GM19023 (cell line): ENCODE results near the gene PIGU.
"Not testable (repeated sequence)": the region's sequence is repeated elsewhere in the genome, so short reads cannot be mapped to it uniquely, and the experiment has no call there.

Experiments used
- ATAC-seq: cut with Tn5 transposase; IDR thresholded peaks from one replicate; pipeline ENCODE4 v1.9.1; 2021; ENCODE audit warnings: mild to moderate bottlenecking, moderate library complexity; ENCODE audit not compliant: unreplicated experiment

Gene PIGU

DNA sequence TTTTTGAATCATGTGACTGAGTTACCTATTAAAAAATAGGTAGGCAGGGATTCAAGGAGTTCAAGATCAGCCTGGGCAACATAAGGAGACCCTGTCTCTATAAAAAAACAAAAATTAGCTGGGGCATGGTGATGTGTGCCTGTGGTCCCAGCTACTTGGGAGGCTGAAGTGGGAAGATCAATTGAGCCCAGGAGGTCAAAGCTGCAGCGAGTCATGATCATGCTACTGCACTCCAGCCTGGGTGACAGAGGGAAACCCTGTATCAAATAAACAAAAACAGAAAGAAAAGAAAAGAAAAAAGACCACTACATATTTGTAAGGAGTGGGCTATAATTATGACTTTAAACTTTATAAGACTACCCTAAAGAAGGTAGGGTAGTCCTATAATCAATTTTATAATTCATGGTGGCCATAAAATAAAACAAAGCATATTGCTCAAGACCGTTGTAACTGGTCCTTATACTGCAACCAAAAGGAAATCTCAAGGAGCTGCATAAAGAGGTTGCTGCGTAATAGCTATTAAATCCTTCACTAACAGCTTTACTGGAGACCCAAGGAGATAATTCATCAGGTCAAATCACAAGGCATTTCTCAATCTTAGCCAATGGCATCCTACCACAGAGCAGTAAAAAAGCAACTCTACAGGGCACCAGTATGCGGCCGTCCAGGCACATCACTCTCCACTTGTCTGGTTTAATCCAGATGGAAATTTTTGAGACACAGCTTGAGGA lies 13.5 kb downstream of the PIGU start:
- no peak for ATAC-seq

DNA sequence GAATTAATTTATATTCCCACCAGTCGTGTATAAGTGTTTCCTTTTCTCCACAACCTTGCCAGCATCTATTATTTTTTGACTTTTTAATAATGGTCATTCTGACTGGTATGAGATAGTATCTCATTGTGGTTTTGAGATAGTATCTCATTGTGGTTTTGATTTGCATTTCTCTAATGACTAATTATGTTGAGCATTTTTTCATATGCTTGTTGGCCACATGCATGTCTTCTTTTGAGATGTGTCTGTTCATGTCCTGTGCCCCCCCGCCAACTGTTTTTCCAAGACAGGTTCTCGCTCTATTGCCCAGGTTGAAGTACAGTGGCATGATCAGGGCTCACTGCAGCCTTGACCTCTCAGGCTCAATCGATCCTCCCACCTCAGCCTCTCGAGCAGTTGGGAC lies 15.1 kb downstream of the PIGU start:
- ATAC-seq, result not testable (repeated sequence)

DNA sequence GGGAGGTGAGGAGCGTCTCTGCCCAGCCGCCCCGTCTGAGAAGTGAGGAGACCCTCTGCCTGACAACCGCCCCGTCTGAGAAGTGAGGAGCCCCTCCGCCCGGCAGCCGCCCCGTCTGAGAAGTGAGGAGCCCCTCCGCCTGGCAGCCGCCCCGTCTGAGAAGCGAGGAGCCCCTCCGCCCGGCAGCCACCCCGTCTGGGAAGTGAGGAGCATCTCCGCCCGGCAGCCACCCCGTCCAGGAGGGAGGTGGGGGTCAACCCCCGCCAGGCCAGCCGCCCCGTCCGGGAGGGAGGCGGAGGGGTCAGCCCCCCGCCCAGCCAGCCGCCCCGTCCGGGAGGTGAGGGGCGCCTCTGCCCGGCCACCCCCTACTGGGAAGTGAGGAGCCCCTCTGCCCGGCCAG lies 18.2 kb downstream of the PIGU start:
- not testable (repeated sequence) for ATAC-seq

DNA sequence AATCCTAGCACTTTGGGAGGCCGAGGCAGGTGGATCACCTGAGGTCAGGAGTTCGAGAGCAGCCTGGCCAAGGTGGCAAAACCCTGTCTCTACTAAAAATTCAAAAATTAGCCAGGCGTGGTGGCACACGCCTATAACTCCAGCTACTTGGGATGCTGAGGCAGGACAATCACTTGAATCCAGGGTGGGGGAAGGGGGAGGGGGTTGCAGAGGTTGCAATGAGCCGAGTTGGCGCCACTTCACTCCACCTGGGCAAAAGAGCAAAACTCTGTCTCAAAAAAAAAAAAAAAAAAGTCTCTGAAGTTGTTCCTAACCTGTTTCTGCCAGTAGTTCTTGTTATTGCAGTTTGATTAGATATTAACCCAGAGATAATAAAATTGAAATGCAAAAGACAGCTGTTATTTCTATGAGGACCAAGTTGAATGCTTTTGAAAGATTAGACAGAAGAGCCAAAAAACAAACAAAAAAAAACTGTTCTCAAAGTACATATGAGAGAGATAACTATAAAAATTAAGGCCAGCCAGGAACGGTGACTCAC lies 22.6 kb downstream of the PIGU start:
- no peak for ATAC-seq

DNA sequence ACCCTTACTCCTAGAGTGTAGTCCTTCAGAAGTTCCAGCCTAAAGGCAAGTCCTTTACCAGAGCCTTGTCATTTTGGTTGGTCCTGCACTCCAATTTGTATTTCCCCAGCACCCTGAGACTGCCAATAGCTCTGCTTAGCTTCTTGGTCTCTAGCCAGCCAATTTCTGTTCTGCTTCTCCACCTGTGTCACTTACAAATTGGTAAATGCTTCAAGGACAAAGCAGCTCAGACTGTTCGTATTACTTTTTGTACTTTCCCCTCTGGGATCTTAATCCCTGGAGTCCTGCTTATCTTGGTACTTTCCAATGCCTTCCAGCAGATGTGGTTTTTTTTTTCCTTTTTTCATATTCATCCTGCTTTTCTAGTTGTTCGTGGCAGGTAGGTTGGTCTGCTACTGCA lies 25.7 kb downstream of the PIGU start:
- ATAC-seq, result no peak

DNA sequence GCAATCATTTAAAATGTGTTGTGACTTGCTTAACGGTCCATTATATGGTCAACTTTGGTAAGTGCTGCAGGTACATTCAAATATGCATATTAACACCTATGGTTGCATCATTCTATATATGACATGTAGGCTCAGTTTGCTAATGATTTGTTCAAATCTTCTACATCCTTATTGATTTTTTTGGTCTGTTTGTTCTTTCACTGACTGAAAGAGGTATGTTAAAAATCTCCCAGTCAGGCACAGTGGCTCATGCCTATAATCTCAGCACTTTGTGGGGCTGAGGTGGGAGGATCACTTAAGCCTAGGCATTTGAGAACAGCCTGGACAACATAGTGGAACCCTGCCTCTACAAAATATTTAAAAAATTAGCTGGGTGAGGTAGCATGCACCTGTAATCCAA lies 29.2 kb downstream of the PIGU start:
- ATAC-seq, result no peak

DNA sequence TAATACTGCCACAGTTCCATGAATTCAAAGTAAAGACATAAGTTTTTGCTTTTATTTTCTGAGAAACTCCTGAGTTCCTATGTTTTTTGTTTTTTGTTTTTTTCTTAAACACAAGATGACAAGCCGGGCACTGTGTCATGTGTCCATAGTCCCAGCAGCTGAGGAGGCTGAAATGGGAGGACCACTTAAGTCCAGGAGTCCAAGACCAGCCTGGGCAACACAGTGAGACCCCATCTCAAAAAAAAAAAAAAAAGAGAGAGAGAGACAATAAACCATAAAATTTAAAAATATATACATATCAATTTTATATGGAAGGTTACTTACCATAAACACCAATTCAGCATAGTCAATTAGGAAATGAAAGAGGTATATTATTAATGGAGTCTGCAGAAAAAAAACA lies 31.9 kb downstream of the PIGU start:
- no peak for ATAC-seq

DNA sequence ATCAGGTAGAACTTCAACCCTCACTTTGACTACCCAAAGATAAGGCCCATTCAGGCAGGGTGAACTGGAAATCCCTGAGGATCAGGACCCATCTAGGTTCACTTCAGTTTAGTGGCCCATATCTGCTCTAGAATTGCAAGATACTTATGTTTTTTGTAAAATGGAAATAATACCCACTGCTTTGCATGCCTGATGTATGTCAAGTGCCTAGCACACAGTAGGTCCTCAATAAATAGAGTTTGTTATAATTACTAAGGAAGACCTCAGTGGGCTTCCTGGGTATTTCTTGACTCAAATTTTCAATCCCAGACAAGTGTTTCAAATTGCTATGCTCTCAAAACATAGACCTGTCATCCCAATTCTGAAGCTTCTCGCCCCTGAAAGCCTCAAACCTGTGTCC lies 32.5 kb downstream of the PIGU start:
- no peak for ATAC-seq

DNA sequence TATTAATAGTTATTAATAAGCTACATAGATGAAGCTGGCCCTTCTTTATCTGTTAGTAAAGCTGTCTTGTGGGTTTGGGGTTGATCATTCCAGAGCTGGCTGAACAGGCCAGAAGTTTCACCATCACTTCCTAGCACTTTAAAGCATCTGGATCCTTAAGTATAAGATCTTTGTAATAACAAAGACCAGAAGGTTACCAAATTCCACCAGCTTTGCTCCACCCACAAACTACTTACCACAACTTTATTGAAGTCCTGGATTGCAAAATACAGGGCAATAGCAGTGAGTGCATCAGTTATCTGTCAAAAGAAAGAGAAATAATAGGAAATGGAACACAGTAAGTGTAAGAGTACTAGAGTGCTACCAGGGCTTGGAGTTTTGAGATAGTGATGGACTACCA lies 33.0 kb downstream of the PIGU start:
- no peak for ATAC-seq

DNA sequence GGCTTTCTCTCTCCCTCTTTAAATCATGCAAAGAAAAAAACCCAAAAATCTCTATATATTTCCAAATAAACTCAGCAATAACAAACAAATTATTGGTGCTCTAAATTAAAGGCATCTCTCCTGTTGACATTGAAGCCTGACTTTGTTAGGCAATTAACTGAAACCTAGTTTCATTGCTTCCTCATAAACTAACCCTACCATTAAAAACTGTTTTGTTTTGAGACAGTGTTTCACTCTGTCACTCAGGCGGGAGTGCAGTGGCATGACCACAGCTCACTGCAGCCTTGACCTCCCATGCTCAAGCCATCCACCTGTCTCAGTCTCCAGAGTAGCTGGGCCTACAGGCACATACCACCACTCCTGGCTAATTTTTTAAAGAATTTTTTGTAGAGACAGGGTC lies 34.9 kb downstream of the PIGU start:
- no peak for ATAC-seq

DNA sequence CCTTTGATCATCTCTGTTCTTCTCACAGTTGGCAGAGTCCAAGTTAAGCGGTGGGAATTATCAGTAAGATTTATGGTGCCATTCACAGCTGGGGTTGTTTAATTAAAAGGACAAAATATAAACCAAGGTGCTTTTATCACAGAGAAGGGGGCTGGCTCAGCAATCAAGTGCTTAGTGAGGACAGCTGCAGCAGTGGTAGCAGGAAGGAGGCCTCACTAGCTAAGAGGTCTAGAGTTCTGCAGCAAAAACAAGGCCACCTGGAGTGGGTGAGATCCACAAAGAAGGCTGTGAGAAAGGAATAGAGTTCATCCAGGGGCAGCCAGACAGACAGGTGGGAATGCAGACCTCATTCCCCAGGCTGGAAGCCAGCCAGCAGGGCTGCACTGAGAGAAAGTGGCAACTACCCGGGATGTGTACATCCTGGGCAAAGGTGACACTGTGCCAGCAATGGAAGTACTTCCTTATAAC lies 37.1 kb downstream of the PIGU start:
- ATAC-seq, result no peak

DNA sequence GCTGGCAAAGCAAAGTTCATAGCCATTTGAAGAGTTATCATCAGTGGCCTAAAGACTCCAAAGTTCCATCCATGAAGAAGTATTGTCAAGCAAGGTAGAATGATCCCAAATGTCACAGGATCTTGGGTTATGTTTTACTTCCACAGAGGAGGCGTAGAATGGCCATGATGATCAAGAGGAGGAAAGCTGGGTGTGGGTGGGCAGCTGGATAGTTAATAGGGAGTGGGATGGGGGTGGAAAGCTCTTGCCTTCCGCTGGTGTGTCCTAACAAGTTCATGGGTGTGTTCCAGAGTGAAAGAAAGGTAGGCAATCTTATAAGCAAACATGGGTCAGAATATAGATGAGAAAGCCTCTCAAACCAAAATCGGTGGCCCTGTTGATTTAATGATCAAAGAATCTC lies 38.4 kb downstream of the PIGU start:
- no peak for ATAC-seq

DNA sequence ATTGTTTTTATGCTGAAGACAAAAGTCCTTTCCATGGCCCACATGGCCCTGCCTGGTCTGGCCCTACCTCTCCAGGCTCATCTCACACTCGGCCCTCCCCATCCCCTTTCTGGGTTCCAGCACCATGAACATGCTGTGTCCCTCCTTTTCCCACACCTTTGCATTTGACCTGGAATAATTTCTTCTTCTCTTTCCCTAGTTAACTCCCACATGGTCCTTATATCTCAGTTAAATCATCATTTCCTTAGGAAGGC lies 38.9 kb downstream of the PIGU start:
- ATAC-seq, result no peak

DNA sequence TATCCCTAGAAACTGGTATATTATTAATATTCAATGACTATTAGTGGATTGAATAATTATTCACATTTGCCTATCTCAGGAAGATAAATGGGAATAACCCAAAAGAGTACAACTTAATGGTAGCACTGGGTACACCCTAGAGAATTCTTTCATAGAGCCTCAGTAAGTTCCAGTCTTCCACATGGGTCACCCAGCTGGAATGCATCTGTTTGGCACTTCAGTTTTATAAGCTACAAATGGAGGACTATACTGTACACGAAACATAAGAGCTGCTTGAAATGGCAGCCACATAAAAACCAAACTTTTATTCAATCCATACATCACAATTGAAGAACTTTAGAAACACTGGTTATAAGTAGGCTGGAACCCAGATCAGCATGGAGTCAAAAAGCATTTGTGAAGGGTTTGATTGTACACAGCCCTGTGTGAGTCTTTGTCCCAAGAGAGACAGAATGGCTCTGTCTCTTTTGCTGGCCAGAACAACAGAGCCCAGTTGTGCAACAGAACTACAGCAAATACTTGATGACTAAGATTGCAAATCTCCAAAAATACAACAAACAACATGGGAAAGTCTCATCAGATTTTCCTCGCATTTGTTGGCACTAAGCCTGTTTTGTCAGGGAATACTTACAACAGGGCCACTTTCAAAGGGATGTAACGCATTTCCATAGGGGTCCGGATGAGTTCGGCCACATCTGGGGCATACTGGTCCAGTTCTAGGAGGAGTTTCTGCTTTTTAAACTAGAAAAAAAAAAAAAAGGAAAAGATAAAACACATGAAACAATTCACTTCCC lies 39.5 kb downstream of the PIGU start:
- ATAC-seq, result no peak

DNA sequence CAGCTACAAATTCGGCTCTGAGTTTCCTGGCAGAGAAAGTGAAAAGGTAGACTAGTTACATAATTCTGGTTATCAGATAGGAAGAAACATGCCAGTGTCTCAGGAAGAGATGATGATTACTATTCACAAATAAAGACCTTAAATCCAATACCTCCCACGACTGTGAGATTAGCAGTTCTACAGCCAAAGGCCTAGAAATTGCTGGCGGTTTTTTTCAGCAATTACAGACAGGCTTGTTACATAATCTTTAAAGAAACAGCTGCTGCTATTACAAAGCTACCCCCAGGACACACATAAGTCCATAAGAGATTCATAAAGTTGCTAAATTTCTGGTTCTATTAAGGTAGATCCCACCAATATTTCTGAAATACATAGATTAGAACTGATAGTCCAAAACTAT lies 40.2 kb downstream of the PIGU start:
- ATAC-seq, result no peak

DNA sequence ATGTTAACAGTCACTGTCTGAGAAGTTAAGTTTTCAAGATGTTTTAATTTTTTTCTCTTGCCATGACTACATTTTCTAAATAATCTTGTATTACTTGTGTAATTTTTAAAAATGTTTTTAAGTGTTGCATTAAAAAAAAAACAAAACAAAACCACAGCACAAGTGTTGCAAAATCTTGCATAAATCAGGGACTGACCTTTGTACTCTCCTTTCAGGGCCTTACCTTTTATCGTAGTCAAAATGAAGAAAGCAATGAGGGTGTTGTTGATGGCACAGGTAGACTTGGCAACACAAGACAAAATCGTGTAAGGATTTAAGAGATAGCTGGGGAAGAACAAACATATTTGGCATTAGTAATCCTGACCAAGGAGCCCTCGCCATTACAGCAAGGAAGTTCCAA lies 42.5 kb downstream of the PIGU start:
- ATAC-seq, result no peak

DNA sequence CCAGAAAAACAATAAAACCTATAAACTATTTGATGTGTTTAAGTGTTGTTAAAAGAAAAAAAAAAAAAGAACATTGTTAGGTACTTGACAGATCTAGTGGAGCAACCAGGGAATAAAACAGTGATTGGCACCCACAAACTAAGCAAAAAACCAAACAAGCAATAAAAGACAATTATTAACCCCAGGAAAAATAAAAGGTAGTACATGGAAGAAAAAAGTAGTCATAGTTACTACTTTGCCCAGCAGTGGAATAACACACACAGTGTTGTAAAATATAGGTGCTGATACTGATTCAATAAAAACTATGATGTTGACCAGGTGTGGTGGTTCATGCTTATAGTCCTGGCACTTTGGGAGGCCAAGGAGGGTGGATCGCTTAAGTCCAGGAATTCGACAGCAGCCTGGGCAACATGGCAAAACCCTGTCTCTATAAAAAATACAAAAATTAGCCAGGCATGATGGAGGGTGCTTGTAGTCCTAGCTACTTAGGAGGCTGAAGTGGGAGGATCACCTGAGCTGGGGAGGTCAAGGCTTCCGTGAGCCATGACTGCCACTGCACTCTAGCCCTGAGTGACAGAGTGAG lies 43.9 kb downstream of the PIGU start:
- no peak for ATAC-seq

DNA sequence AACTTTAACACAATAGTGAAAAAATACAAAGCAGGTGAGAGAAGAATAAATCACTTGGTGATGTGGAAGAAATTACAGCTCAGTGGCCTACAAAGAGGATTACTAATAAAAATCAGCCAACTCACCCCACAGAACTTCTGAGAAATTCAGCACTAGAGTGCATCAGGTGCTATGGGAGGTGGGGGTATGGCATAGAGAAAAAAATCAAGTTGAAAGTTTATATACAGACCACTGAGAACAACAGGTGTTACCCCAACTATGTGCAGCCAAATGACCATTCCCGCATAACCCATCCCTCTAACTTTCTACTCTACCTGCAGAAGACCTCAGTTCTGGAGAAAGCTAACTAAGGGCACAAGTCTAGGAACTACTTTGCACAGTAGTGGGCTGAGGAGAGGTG lies 47.0 kb downstream of the PIGU start:
- no peak for ATAC-seq

DNA sequence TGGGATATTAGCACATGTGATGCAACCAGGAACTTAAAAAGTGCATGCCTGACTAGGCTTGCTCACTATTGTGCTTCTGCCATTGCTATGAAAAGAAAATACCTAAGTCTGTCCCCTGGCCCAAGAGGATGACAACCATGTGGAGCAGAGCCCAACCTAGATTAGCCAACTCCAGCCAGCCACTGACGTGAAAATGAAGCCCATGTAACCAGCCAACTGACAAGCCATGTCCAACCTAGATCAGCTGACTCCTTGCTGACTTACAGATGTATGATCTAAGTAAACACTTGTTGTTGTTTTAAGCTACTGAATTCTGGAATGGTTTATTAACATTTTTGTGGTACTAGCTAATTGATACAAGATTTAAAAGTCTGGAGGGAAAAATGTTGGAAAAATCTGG lies 47.5 kb downstream of the PIGU start:
- no peak for ATAC-seq

DNA sequence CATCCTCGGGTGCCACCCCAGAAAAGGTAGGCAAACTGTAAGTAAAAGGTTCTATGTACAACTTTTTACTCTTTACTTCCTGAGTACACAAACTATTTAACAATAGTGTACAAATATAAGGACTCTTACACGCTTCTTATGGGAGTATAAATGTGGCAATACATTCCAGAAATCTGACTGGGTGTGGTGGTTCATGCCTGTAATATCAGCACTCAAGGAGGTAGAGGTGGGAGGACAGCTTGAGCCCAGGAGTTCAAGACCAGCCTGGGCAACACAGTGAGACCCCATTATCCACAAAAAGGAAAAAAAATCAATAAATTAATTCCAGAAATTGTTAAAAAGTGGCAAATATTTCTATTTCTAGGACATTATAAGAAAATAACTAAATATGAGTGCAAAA lies 48.9 kb downstream of the PIGU start:
- ATAC-seq, result no peak

DNA sequence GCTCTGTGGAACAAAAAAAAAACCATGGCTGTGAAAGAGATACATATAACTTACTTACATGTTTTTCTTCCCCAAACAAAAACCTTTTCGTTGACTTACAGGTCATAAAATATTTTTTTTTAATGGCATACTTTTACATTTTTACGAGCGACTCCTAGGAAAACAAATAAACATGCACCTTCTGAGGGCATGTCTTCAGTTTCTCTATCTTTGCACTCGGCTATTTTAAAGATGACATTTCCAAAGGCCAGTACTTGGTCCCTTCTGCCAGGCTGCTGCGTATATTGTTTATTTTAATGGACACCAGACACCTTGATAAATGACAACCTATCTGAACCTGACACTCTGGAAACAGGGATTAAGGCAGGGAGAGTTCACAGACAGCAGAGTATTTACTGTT lies 49.4 kb downstream of the PIGU start:
- ATAC-seq, result no peak

DNA sequence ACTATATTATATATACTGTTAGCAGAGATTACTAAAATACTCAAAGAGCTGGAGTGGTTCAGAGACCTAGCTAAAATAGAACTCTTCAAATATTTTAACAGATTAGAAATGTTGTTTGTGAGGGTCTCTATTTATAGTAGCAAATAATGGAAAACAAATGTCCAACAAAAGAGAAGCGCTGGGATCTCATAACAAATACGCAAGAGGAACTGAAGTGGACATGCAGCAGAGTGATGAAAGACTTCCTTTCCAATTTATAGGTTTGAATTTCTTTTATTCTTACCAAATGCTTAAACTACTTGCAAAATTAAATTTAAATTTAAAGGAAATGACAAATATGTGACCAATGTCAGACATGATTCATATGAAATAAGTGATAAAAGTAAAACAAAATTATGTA lies 49.9 kb downstream of the PIGU start:
- ATAC-seq, result no peak
